Stimulated activated CD4-positive, alpha-beta T cell treated with anti-CD3 and anti-CD28 coated beads, Interleukin-1b, Interleukin-23, amount 100 ng/mL, for 48 hours (primary cell): Measurements from ENCODE around the gene SOCS2.
"Not testable (repeated sequence)": the region's sequence is repeated elsewhere in the genome, so short reads cannot be mapped to it uniquely, and the experiment has no call there.

Source experiments
- DNase-seq: peaks from one replicate; pipeline ENCODE4 v3.0.0-alpha.2; 2020

The SOCS2 gene

GRCh38 chr12:93571925-93572711, at the start of gene SOCS2:
TSS of gene SOCS2 (plus strand) at chr12:93572675. CDS start at chr12:93572898, 223 bp downstream.
- DNase-seq: peak; percentile 9

GRCh38 chr12:93524386-93525133, 47.9 kb upstream of the SOCS2 start:
- no peak for DNase-seq

GRCh38 chr12:93526786-93527428, 45.6 kb upstream of the SOCS2 start:
- DNase-seq: no peak

- no peak for DNase-seq
Observed at GRCh38 chr12:93530358-93530757, 42.1 kb upstream of the SOCS2 start.

- DNase-seq: no peak
Observed at GRCh38 chr12:93533310-93533709, 39.2 kb upstream of the SOCS2 start.

- DNase-seq: no peak
Observed at GRCh38 chr12:93536111-93536765, 36.2 kb upstream of the SOCS2 start.

- DNase-seq: no peak
Observed at GRCh38 chr12:93536766-93537488, 35.5 kb upstream of the SOCS2 start.

- no peak for DNase-seq
Observed at GRCh38 chr12:93537769-93538168, 34.7 kb upstream of the SOCS2 start.

- no peak for DNase-seq
Observed at GRCh38 chr12:93539821-93540220, 32.7 kb upstream of the SOCS2 start.

GRCh38 chr12:93540466-93540865, 32.0 kb upstream of the SOCS2 start:
- DNase-seq: no peak

GRCh38 chr12:93541578-93542225, 30.8 kb upstream of the SOCS2 start:
- DNase-seq: no peak

- no peak for DNase-seq
Observed at GRCh38 chr12:93547778-93548177, 24.7 kb upstream of the SOCS2 start.

- no peak for DNase-seq
Observed at GRCh38 chr12:93549174-93549573, 23.3 kb upstream of the SOCS2 start.

GRCh38 chr12:93550748-93551611, 21.5 kb upstream of the SOCS2 start:
- DNase-seq: no peak

- no peak for DNase-seq
Observed at GRCh38 chr12:93552427-93552826, 20.0 kb upstream of the SOCS2 start.

GRCh38 chr12:93557879-93558278, 14.6 kb upstream of the SOCS2 start:
- not testable (repeated sequence) for DNase-seq

GRCh38 chr12:93558685-93559084, 13.8 kb upstream of the SOCS2 start:
- DNase-seq: not testable (repeated sequence)

- no peak for DNase-seq
Observed at GRCh38 chr12:93563807-93564538, 8.5 kb upstream of the SOCS2 start.

GRCh38 chr12:93565760-93566159, 6.7 kb upstream of the SOCS2 start:
- DNase-seq: no peak

- no peak for DNase-seq
Observed at GRCh38 chr12:93567174-93567573, 5.3 kb upstream of the SOCS2 start.
